22Rv1 (cell line): ENCODE data around the gene NFIA.
"Not testable (repeated sequence)": the region's sequence is repeated elsewhere in the genome, so short reads cannot be mapped to it uniquely, and the experiment has no call there.

Experiments
- ZFX ChIP-seq: fragments of 450-650 bp; IDR thresholded peaks from 2 replicates; pipeline ENCODE4 v1.6.1; 2017; ENCODE audit warnings: antibody characterized with exemption, borderline replicate concordance
- TF ChIP-seq, protein P1 (sequence below): fragments of 450-650 bp; IDR thresholded peaks from 2 replicates; pipeline ENCODE4 v1.5.1; 2017; ENCODE audit warnings: mild to moderate bottlenecking

DNA sequence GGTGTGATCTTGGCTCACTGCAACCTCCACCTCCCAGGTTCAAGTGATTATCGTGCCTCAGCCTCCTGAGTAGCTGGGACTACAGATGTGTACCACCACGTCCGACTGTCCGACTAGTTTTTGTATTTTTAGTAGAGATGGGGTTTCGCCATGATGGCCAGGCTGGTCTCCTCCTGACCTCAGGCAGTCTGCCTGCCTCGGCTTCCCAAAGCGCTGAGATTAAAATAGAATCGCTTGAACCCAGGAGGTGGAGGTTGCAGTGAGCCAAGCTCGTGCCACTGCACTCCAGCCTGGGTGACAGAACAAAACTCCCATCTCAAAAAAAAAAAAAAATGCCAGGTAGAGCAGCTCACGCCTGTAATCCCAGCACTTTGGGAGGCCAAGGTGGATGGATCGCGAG is 44.5 kb downstream of the NFIA start:
- TF ChIP-seq, protein P1, sequence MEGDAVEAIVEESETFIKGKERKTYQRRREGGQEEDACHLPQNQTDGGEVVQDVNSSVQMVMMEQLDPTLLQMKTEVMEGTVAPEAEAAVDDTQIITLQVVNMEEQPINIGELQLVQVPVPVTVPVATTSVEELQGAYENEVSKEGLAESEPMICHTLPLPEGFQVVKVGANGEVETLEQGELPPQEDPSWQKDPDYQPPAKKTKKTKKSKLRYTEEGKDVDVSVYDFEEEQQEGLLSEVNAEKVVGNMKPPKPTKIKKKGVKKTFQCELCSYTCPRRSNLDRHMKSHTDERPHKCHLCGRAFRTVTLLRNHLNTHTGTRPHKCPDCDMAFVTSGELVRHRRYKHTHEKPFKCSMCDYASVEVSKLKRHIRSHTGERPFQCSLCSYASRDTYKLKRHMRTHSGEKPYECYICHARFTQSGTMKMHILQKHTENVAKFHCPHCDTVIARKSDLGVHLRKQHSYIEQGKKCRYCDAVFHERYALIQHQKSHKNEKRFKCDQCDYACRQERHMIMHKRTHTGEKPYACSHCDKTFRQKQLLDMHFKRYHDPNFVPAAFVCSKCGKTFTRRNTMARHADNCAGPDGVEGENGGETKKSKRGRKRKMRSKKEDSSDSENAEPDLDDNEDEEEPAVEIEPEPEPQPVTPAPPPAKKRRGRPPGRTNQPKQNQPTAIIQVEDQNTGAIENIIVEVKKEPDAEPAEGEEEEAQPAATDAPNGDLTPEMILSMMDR, result not testable (repeated sequence)
- TF ChIP-seq ZFX, result not testable (repeated sequence)
